HG03571 (cell line): ENCODE data around the gene ARHGAP30.
"Not testable (repeated sequence)": the region's sequence is repeated elsewhere in the genome, so short reads cannot be mapped to it uniquely, and the experiment has no call there.

Source experiments
- ATAC-seq: cut with Tn5 transposase; IDR thresholded peaks from one replicate; pipeline ENCODE4 v1.9.1; 2021; ENCODE audit not compliant: unreplicated experiment

Gene ARHGAP30

GRCh38 chr1:161073474-161074121 is 3.9 kb upstream of the ARHGAP30 start:
- ATAC-seq = no peak

GRCh38 chr1:161072751-161073449 is 3.2 kb upstream of the ARHGAP30 start:
- ATAC-seq = no peak

GRCh38 chr1:161071886-161072371 is 2.2 kb upstream of the ARHGAP30 start:
- ATAC-seq = no peak

GRCh38 chr1:161070761-161071160 is 1.1 kb upstream of the ARHGAP30 start:
- no peak for ATAC-seq

GRCh38 chr1:161069241-161069640 is 450 bp downstream of the ARHGAP30 start:
- ATAC-seq = no peak

- peak; percentile 52 for ATAC-seq
Measured at GRCh38 chr1:161068306-161069234, 1.1 kb downstream of the ARHGAP30 start.

GRCh38 chr1:161066694-161067093 is 3.0 kb downstream of the ARHGAP30 start:
- no peak for ATAC-seq

- ATAC-seq = not testable (repeated sequence)
Measured at GRCh38 chr1:161065681-161066080, 4.0 kb downstream of the ARHGAP30 start.

GRCh38 chr1:161063936-161064335 is 5.8 kb downstream of the ARHGAP30 start:
- not testable (repeated sequence) for ATAC-seq

- ATAC-seq = no peak
Measured at GRCh38 chr1:161061419-161061818, 8.3 kb downstream of the ARHGAP30 start.

- no peak for ATAC-seq
Measured at GRCh38 chr1:161059293-161059692, 10.4 kb downstream of the ARHGAP30 start.

- no peak for ATAC-seq
Measured at GRCh38 chr1:161054805-161055204, 14.9 kb downstream of the ARHGAP30 start.

- ATAC-seq = no peak
Measured at GRCh38 chr1:161054232-161054631, 15.5 kb downstream of the ARHGAP30 start.

GRCh38 chr1:161052899-161053298 is 16.8 kb downstream of the ARHGAP30 start:
- ATAC-seq = no peak

GRCh38 chr1:161051219-161051618 is 18.5 kb downstream of the ARHGAP30 start:
- ATAC-seq = no peak

GRCh38 chr1:161048949-161049722 is 20.6 kb downstream of the ARHGAP30 start:
- no peak for ATAC-seq

GRCh38 chr1:161047436-161048420 is 22.0 kb downstream of the ARHGAP30 start:
- no peak for ATAC-seq

GRCh38 chr1:161046605-161047228 is 23.0 kb downstream of the ARHGAP30 start:
- ATAC-seq = peak; percentile 28
